HG03280 (cell line): ENCODE results near the gene NEURL2.
"Not testable (repeated sequence)": the region's sequence is repeated elsewhere in the genome, so short reads cannot be mapped to it uniquely, and the experiment has no call there.

Experiments
- ATAC-seq: cut with Tn5 transposase; IDR thresholded peaks from one replicate; pipeline ENCODE4 v1.9.1; 2021; ENCODE audit warnings: mild to moderate bottlenecking, moderate library complexity; ENCODE audit not compliant: unreplicated experiment

The NEURL2 gene

GRCh38 chr20:45890985-45891983 is at the start of gene NEURL2, which contains the start of gene CTSA:
Gene NEURL2 (minus strand): TSS chr20:45891208. CDS start chr20:45890991, 217 bp downstream.
Gene CTSA (plus strand): TSS chr20:45891335. CDS start chr20:45891569, 234 bp downstream.
- ATAC-seq = peak; percentile 79

- ATAC-seq = no peak
Observed at GRCh38 chr20:45940469-45940868, 49.5 kb upstream of the NEURL2 start.

- ATAC-seq = no peak
Observed at GRCh38 chr20:45940053-45940452, 49.0 kb upstream of the NEURL2 start.

- no peak for ATAC-seq
Observed at GRCh38 chr20:45938727-45939438, 47.9 kb upstream of the NEURL2 start.

GRCh38 chr20:45937765-45938164 is 46.8 kb upstream of the NEURL2 start:
- ATAC-seq = no peak

- ATAC-seq = peak; percentile 14
Observed at GRCh38 chr20:45935416-45936046, 44.5 kb upstream of the NEURL2 start.

- peak; percentile 81 for ATAC-seq
Observed at GRCh38 chr20:45934586-45935415, 43.8 kb upstream of the NEURL2 start, which contains the start of gene PCIF1. Gene PCIF1 (plus strand): TSS chr20:45934683. CDS start chr20:45939000, 4,317 bp downstream.

- peak; percentile 1 for ATAC-seq
Observed at GRCh38 chr20:45934046-45934585, 43.1 kb upstream of the NEURL2 start.

GRCh38 chr20:45933266-45934045 is 42.4 kb upstream of the NEURL2 start:
- no peak for ATAC-seq

GRCh38 chr20:45931680-45932079 is 40.7 kb upstream of the NEURL2 start:
- not testable (repeated sequence) for ATAC-seq

- ATAC-seq = no peak
Observed at GRCh38 chr20:45927071-45927878, 36.3 kb upstream of the NEURL2 start.

- ATAC-seq = no peak
Observed at GRCh38 chr20:45926731-45927070, 35.7 kb upstream of the NEURL2 start.

- no peak for ATAC-seq
Observed at GRCh38 chr20:45925821-45926506, 35.0 kb upstream of the NEURL2 start.

- no peak for ATAC-seq
Observed at GRCh38 chr20:45924391-45925261, 33.6 kb upstream of the NEURL2 start.

GRCh38 chr20:45921337-45922189 is 30.6 kb upstream of the NEURL2 start:
- no peak for ATAC-seq
